Tibial nerve (tissue), 4 donors: ENCODE results near the gene ABCA13.

ENCODE experiments used
- EP300 ChIP-seq, 2 donors: sonication (generic); formaldehyde crosslinking; IDR thresholded peaks; one replicate each; pipeline ENCODE4 v1.6.1; 2017; ENCODE audit warnings: antibody characterized with exemption in 2 of 2, mild to moderate bottlenecking in 1 of 2
- POLR2A ChIP-seq, 2 donors: fragments of 450-650 bp; IDR thresholded peaks; one replicate each; pipeline ENCODE4 v1.6.1; 2017; ENCODE audit warnings: antibody characterized with exemption in 2 of 2, mild to moderate bottlenecking in 2 of 2, moderate library complexity in 2 of 2
- TF ChIP-seq, protein P1 (sequence below), 5 experiments: fragments of 200-600 bp in 3 of 5; fragments of 450-650 bp in 2 of 5; sonication (generic) in 3 of 5; IDR thresholded peaks; one replicate each; pipeline ENCODE4 v1.5.1; 2016 to 2019; ENCODE audit warnings: antibody characterized with exemption in 5 of 5, mild to moderate bottlenecking in 3 of 5, moderate library complexity in 2 of 5

DNA sequence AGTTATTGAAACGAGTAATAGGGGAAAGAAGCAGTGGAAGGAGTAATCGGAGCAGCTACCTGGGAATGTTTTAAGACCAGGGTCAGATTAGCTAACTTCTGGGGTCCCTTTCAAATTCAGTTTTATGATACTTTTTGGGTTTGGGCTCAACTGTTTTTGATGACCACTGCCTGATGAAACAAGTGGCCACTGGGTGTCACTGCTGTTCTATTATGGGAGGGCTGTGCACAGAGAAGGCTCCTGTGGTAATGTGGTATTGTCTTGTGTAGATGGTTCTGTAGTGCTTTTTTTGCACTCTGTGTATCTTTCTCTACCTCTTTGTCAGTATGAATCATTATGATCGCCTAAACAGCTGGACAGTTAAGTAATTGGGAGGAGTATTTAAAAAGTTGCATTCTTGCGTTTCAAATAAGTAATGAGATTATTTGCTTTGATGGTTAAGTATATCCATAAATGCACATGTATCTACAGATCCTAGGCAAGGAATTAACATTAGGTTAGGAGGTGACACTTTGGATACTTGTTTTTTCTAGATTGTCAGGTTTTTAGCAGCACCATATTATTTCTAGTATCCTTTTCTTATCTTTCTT is 128.4 kb downstream of the ABCA13 start:
- TF ChIP-seq, protein P1, sequence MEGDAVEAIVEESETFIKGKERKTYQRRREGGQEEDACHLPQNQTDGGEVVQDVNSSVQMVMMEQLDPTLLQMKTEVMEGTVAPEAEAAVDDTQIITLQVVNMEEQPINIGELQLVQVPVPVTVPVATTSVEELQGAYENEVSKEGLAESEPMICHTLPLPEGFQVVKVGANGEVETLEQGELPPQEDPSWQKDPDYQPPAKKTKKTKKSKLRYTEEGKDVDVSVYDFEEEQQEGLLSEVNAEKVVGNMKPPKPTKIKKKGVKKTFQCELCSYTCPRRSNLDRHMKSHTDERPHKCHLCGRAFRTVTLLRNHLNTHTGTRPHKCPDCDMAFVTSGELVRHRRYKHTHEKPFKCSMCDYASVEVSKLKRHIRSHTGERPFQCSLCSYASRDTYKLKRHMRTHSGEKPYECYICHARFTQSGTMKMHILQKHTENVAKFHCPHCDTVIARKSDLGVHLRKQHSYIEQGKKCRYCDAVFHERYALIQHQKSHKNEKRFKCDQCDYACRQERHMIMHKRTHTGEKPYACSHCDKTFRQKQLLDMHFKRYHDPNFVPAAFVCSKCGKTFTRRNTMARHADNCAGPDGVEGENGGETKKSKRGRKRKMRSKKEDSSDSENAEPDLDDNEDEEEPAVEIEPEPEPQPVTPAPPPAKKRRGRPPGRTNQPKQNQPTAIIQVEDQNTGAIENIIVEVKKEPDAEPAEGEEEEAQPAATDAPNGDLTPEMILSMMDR (IDR thresholded peaks at IDR 0.05) = peak; percentile 41 to 71 (median 57)
- TF ChIP-seq POLR2A (IDR thresholded peaks at IDR 0.05) (no peak), EP300 (IDR thresholded peaks at IDR 0.05) (no peak)
